Heart left ventricle (tissue), 13 donors: ENCODE data around the gene DPEP2NB.
"Not testable (repeated sequence)": the region's sequence is repeated elsewhere in the genome, so short reads cannot be mapped to it uniquely, and the experiment has no call there.

Experiments used
- POLR2A ChIP-seq, 2 donors: fragments of 450-650 bp; IDR thresholded peaks; one replicate each; pipeline ENCODE4 v1.6.1; 2017; ENCODE audit warnings: antibody characterized with exemption in 2 of 2, mild to moderate bottlenecking in 2 of 2, moderate library complexity in 2 of 2
- TF ChIP-seq, protein P1 (sequence below), 12 donors: fragments of 200-600 bp; sonication (generic) in 4 of 12; IDR thresholded peaks; one replicate each; pipeline versions ENCODE4 v1.5.0 to v1.8.0; 2018 to 2022; ENCODE audit warnings: antibody characterized with exemption in 12 of 12, mild to moderate bottlenecking in 5 of 12
- donor health status: ischemic (EF 13 %, LVEDD 7.1; RV severe dilation, severe dysfunction).
- donor health status: DM: no; HTN: yes; CAD: no.
- donor health status: DM: no; HTN: no; CAD: no.
- donor health status: ischemic (EF 25% LVEDD 6.9; RV normal size, moderate dysfunction).
- donor health status: ischemic (EF 25% LVEDD 5.7; RV mildly dilated, moderate dysfunction).
- donor health status: ischemic (EF 35%, LVEDD 5.7; RV mildly dilated, moderate dysfunction).
- donor health status: nonischemic (EF 11% LVEDD 7.7; RV severe dilation, severe dysfunction).
- donor health status: DM: yes; HTN: yes; CAD: no.
- donor health status: PGD.
- donor health status: ischemic (EF 29% LVEDD 5.4; RV normal size, mild dysfunction).
- donor health status: nonischemic (EF 23%, LVEDD 6.1; RV moderate dilation, normal function).

DNA sequence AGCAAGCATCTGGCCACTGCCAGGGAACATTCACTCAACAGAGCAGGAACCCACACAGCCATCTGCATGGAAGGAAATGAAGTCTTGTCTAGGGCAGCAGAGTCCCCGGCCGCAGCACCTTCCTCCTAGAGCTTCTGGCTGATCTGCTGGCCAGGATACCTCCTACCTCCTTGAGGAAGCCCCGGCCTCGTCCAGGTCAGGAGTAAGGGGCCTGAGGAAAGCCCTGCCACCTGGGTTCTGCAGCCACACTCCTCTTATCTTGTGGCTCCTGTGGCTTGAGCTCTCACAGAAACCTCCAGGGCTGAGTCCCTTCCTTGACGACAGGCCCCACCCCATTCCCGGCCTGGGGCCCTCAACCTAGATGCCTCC lies 21.7 kb downstream of the DPEP2NB start:
- TF ChIP-seq, protein P1, sequence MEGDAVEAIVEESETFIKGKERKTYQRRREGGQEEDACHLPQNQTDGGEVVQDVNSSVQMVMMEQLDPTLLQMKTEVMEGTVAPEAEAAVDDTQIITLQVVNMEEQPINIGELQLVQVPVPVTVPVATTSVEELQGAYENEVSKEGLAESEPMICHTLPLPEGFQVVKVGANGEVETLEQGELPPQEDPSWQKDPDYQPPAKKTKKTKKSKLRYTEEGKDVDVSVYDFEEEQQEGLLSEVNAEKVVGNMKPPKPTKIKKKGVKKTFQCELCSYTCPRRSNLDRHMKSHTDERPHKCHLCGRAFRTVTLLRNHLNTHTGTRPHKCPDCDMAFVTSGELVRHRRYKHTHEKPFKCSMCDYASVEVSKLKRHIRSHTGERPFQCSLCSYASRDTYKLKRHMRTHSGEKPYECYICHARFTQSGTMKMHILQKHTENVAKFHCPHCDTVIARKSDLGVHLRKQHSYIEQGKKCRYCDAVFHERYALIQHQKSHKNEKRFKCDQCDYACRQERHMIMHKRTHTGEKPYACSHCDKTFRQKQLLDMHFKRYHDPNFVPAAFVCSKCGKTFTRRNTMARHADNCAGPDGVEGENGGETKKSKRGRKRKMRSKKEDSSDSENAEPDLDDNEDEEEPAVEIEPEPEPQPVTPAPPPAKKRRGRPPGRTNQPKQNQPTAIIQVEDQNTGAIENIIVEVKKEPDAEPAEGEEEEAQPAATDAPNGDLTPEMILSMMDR (IDR thresholded peaks at IDR 0.05) = not testable (repeated sequence)
- TF ChIP-seq POLR2A (IDR thresholded peaks at IDR 0.05) = not testable (repeated sequence)
